GM21367 (cell line): ENCODE data around the gene PPM1K.
A peak's percentile ranks its signal among the peaks of the same experiment; 100 is the strongest.
"Not testable (repeated sequence)": the region's sequence is repeated elsewhere in the genome, so short reads cannot be mapped to it uniquely, and the experiment has no call there.

Experiments
- ATAC-seq: cut with Tn5 transposase; IDR thresholded peaks from one replicate; pipeline ENCODE4 v1.9.1; 2021; ENCODE audit not compliant: unreplicated experiment

The PPM1K gene

DNA sequence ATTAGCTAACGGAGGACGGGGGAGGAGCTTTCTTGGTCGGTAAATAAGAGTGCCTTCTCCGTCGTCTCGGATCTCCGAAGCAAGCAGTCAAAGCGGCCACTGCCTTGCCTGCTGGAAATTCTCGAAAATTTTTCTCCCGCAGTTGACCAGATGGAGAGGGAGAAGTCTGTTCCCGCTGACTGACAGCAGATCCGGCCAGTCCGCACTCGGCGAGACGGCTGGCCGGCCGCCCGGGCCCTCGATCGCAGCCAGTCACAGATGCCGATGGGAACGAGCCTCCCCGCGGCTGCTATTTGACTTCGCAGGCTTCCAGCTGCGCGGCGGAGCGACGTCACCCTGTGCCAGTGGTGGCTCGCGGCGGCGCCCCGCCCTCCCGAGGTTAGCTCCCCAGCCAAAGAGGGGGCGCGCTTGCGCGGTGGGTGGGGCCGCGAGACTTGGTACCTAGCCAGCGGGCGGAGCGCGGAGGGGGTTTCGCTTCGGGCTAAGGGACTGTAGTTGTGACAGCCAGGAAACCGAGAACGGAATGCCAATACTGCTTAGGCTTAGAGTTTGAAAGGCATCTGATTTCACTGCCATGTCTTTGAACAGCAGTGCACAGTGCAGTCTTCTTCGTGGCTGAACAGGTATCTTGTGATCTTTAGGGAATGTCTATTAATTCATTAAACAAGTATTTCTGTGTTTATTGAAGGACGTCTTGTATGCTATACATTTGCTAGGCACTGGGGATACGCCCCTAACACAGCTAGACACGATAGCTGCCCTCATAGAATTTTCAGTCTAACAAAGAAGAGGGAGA lies at the start of gene PPM1K:
Gene PPM1K, minus strand, starts transcription at position 123 of the 796 bp plus-strand sequence. CDS start 5,978 bp downstream, outside the sequence.
- ATAC-seq: peak; percentile 82

DNA sequence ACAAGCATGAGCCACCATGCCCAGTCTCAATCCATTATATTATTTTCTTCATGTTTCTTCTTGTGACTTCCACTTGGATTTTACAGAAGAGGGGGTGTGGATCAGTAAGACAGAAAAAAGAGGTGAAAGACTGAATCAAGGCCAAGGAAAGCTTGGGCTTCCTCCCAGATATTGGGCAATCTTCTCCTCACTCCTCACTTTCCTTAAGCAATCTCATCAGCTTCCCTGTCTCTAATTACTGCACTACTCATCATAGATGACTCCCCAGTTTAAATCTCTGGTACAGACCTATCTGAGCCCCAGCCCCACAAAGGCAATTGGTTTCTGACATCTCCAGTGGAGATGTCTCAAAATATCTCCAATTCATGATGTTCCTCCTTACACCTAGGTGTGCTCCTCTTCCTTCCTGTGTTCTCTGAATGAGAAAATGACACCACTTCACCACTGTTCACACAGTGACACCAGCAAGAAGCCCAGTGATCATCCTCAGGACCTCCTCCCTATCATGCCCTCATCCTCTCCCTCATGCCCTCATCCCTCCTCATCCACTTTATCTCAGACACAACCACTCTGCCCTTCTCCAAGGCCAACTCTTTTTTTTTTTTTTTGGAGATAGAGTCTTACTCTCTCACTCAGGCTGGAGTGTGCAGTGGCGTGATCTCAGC lies 49.5 kb upstream of the PPM1K start:
- no peak for ATAC-seq

DNA sequence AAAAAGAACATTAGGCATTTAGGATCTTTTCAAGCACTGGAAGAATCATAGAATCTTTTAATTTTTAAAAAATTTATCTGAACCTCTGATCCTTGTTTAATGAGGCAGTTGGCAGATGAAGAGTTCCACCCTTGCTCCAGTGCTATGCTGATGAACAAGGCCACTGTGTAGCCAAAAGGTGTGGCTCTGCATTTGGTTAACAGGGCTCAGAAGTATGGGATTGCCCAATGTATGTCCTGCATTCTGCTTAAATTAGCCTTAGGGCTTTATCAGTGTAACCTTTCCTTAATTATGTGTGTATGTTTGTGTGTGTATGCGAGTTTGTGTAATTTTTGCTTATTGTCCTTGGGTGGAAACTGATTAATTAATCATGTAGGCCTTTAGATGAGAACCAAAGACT lies 43.3 kb upstream of the PPM1K start:
- ATAC-seq: no peak

DNA sequence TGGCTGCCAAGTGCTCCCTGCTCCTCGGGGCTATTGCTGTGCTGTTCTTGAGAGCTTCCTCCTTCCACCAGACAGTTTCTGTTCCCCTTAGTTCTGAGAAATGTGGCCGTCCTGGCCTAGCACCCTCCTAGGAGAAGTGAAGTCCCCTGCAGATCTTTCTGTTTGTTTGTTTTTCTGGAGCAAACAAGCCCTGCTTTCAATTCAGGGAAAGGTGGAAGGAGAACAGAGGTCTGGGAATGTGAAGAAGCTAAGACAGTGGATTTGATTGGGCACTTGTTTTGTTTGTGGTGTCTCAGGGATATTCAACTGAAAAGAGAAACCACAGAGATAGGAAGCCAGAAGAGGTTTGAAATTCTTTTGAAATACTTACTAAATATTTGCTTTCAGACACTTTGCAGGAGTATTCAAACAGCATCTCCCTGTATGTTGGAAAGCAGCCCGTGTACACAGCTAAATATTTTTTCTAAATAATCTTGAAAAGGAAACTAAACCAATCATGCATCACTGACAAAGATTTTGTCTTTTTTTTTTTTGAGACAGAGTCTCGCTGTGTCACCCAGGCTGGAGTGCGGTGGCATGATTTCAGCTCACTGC lies 36.5 kb upstream of the PPM1K start:
- ATAC-seq: peak; percentile 99

DNA sequence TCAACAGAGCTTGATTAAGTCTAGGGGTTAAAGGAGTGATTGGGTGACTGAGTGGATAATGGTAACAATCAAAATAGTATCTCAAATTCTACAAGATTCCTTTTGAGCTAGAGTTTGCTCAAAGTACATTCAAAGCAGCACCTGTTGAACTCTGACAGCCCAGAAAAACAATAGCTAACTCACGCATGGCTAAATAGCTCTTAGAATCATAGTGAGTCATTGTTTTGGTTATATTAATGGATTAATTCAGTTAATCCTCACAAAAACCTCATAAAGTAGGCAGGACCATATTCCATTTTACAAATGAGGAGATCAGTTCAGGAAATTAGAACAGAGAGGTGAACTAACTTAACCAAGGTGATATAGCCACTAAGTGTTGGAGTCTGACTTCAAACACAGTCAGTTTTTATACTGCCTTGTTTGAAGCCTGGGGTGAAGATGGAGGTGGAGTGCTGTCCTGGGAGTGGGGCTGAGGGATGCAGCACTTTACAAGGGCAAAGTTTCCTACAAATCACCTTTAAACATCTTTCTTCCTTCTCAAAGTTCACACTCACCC lies 35.9 kb upstream of the PPM1K start:
- peak; percentile 43 for ATAC-seq

DNA sequence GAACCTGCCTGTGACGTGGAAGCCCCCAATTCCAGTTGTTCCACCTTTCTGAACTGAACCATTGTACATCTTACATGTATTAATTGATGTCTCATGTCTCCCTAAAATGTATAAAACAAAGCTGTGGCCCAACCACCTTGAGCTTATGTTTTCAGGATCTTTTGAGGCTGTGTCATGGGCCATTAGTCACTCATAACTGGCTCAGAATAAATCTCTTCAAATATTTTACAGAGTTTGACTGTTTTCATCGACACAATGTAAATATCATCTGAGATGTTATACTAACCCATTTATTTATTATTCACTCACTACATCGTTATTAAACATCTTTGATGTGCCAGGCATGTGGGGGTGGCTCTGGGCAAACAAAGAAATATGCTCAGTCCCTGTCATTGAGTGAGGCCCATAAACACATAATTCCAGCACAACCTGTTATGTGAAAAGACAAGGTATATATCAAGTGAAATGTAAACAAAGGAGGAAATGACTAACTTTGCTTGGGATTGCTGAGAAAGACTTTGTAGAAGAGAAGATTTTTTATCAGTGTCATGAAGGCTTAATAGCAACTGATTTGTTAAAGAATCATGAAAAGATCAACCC lies 34.5 kb upstream of the PPM1K start:
- ATAC-seq: no peak

DNA sequence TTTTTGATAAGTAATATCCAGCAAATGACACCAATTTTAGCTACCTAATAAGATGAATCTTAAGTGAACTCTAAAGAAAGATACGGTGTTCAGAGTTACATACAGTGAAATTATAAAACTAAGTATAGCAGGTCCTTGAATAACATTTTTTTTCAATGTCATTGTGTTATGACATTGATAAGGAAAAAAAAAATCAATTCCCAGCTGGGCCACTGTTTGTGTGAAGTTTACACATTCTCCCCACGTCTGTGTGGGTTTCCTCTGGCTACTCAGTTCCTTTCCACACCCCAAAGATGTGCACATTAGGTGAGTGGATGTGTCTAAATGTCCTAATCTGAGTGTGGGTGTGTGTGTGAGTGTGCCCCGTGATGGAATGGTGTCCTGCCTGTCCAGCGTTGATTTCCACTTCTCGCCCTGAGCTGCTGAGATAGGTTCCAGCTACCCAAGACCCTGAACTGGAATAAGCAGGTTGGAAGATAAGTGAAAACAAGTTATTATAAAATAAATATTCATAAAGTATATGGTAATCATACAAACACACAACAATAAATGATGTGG lies 31.2 kb upstream of the PPM1K start:
- ATAC-seq: no peak

DNA sequence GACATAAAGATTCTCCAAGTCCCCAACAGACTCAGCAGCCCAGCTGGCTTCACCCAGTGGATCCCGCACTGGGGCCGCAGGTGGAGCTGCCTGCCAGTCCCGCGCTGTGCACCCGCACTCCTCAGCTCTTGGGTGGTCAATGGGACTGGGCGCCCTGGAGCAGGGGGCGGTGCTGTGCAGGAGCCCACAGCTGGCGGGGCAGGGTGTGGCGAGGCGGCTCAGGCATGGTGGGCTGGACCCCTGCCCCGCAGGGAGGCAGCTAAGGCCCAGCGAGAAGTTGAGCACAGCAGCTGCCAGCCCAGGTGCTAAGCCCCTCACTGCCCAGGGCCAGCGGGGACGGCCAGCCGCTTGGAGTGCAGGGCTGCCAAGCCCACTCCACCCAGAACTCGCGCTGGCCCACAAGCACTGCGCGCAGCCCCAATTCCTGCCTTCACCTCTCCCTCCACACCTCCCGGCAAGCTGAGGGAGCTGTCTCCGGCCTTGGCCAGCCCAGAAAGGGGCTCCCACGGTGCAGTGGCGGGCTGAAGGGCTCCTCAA lies 28.8 kb upstream of the PPM1K start:
- ATAC-seq: not testable (repeated sequence)

DNA sequence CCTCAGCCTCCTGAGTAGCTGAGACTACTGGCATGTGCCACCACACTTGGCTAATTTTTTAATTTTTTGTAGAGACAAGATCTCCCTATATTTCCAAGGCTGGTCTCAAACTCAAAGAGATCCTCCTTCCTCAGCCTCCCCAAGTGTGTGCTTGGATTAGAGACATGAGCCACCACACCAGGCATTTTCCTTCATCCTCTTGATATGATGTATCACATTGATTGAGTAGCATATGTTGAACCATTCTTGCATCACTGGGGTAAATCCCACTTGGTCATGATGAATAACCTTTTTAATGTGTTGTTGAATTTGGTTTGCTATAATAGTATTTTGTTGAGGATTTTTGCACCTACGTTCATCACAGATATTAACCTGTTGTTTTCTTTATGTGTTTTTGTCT lies 24.2 kb upstream of the PPM1K start:
- ATAC-seq: no peak

DNA sequence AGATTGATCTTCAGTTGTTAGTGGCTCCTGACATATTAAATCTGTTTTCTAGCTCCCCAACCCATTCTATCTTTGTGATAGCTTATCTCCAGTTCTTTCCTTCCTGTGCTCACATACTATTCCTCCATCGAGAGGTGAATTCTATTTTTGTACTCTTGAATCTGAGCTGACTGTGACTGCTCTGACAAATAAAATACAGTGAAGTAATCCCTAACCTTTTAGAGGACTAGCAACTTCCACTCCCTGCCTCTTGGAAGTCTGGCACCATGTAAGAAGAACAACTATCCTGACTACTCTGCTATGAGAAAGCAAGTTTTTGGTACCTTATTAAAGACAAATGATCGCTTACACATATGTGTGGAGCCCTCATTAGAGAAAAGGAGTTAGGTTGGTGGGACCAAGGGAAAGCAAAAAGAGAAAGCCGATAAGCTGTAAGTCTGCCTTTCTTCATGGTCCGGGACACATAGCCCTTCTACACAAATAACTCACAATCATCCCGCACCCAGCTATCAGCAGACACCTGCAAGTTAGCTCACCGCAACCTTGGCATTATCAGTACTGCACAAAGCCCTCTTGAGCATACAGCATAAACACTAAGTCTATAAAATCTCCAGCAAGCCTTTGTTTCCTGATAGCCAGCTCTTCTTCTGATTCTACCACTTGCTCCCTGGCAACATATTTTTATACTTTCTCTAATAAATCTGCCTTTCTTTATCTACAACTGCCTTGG lies 13.5 kb upstream of the PPM1K start:
- ATAC-seq: no peak

DNA sequence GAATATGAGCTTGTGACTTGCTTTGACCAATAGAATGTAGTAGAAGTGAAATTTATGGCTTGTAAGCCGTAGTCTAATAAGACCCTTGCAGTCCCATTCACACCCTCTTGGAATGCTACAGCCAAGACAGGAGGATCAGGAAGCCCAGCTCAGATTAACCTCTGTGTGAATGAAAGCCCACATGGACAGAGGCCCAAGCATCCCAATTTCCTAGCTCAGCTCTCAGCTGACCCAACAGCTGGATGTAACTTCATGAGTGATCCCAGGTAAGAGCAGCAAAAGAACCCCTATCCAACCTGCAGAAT lies 12.8 kb upstream of the PPM1K start:
- no peak for ATAC-seq

DNA sequence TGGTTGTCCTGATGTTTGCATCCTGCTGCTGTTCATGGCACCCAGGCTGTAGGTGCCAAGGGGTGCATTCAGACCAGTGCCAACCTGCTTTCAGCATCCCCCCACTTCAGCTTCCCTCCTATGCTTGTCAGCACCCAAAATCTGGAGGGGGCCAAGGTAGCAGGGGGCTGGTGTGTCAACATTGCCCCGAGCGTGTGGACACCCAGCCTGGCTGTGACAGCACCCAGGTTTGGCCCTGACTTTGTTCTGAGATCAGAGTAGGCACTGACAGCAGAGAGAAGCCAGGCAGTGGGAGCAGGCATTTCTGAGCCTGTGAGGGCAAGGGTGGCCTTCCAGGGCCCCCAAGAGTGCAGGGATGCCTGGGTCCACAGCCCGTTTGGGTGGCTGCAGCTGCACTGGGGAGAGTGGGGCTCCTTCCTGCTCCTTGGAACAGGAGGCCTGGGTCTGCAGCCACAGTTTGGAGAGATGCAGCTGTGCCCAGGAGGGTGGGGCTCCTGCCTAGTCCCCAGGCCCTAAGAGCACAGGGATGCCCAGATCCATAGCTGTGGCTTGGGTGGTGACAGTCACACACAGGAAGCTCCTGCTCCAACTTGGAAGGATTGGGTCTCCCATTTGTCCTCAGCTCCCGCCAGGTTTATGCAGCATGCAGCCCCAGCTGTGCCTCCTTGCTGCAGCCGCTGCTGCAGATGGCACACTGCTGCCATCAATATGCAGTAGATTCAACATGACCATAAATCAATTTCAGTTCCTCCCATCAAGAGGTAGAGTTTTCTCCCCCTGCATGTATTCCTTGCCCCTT lies 12.3 kb upstream of the PPM1K start:
- no peak for ATAC-seq

DNA sequence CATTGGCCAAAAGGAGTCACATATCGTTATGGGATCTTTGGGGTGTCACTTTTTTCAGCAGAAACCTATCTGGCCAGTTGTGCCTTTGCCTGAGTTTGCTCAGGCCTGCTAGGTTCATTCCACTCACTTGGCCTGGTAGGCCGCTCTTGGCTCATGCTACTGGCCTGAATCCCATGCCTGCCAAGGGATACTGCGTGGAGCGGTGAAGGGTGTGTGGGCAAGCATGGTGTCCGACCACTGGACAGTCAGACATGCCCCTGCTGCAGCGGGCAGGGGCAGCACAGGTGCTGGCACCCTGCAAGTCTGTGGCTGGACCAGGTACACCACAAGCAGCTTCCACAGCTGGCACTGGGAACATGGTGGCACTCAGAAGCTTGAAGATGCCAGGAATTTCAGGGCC lies 11.3 kb upstream of the PPM1K start:
- no peak for ATAC-seq

DNA sequence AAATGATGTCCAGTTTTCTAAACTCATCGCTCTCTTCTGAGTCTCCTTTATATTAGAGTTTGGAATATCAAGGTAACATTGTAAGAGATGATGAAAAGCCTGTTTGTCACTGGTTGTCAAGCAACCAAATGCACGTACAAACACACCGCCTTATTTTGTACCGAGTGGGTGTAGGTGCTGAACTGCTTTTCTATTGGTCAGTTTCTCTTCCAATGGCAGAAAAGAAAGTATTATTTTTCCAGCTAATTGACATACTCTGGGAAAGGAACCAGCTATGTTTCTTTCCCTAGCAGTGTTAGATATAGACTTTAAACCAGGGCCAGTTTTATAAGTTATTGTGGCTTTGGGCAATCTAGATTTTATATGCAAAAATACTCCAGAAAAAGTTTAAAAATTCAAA lies 6.6 kb upstream of the PPM1K start:
- ATAC-seq: no peak

DNA sequence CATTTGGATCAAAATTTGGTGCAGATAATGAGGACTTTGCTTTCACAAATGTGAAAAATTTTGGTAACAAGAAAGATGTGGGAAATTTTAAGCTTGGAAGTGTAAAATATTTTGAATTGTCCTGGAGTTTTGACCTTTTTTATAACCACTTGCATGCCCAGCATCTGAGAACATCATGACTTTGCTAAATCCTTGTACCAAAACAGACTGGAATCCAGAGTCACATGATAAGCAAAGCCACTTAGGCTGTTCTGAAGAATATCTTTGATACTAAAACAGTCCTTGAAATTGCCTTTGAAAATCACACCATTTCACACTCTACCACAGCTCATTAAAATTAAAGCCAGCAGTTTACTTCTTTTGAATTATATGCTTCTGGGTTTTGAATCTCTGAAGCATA lies 2.5 kb upstream of the PPM1K start:
- ATAC-seq: no peak

DNA sequence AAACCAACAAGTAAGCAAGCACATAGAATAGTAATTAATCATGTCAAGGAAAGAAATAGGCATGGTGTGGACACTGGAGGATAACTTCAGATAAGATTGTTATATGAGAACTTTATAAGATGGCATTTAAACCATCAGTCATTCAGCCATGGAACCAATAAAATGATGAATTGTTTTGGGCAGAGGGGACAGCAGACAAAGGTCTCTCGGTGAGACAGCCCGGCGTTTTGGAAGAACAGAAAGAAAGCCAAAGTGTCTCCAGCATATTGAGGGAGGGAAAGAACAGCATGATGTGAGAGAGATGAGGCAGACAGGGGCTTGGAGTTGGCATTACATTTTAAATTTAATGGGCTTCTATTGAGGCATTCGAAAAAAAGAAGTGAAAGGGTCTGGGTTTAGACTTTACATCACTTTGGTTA lies 883 bp upstream of the PPM1K start:
- no peak for ATAC-seq

DNA sequence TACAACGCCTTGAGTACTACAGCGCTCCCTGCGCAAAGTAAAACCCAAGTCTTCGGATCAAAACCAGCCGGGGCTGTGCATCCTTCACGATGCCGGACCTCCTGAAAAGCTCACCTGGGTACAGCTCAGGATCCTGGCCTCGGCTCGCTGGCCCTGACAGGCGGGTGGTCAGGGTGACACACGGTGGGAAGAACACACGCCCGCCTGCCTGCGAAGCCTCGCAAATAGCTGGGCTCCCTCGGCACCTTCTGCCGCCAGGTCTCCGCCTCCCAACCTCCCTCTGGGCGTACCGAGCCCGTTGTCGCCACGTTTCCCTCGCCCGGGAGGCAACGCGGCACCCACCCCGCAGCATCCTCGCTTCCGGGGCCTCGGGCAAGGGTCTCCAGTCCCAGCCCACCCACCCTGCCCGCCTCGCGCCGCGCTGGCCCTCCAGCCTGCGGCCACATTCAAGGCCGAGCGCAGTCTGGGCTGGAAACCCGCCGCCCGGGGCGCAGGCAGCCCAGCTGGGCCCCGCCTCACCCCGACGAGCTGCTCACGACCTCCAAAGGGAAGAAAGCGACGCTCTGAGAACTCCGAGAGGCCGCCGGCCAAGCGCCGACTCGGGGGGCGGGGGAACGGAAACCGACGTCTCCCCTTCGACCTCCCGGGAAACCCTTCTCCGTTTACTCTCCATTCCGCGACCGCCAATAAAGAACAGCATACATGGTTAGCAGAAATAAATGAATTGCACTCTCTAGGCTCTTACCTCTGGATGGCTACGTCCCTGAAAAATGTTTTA lies 511 bp downstream of the PPM1K start:
- peak; percentile 12 for ATAC-seq

DNA sequence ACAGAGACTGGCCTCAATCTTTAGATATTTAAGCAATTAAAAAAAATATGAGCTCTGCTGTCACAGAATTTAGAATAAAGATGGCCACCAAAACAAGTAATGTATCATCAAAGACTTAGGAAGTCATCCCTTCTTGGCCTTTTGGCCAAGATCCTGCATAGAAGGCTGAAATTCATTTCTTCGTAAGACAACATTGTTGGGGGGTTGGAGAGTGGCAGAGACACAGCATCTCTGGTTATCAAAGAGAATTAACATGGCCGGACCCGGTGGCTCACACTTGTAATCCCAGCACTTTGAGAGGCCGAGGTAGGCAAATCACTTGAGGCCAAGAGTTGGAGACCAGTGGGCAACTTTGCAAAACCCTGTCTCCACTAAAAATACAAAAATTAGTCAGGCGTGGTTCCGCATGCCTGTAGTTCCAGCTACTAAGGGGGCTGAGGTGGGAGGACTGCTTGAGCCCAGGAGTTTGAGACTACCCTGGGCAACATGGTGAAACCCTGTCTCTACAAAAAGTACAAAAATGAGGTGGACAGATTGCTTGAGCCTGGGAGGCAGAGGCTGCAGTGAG lies 4.0 kb downstream of the PPM1K start:
- no peak for ATAC-seq
